Measurements from ENCODE around the gene CUL7. TPM values are rescaled to one million over a fixed set of nuclear protein-coding genes. Genes with fewer than 3 reads are reported as not detected.
"Not testable (repeated sequence)": the region's sequence is repeated elsewhere in the genome, so short reads cannot be mapped to it uniquely, and the experiment has no call there.

CUL7 gene
- total and polyA plus RNA-seq, 2 donors (not counting 1 experiment from before 2014, with no cell fraction given), result 17.4 to 21.4 TPM

DNA sequence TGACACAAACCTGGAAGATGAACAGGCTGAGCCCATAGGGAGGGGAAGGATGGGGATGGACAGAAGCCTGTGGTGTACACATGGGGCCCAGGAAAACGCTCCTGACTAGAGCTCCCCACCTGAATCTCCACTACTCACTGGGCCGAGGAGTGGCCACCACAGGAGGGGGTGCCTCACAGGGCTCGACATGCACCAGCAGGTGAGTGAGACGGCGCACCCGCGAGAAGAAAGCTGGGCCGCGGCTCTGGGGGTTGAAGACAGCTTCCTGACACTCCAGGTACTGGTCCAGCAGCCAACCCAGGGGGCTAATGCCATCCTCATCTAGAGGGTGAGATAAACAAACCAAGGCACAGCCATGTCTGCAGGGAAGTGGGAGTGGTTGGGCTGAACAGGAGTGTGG is 10.3 kb downstream of the CUL7 start:
- no peaks in the 10 kb centered on the region for H3K9me3 Mint-ChIP-seq (ENCODE audit: insufficient read depth)
- no peak overlapping the region for H3K27ac ChIP-seq (ENCODE audit: low read length in 2 of 2)
- no peaks in the 10 kb centered on the region for H3K9me3 ChIP-seq (ENCODE audit: control extremely low read depth in 1 of 3, control insufficient read depth in 2 of 3, insufficient read depth in 1 of 3, low read length in 2 of 3)
- H3K36me3 ChIP-seq (replicated peaks in 1 of 2; ENCODE audit: control extremely low read depth in 1 of 2, control insufficient read depth in 1 of 2, extremely low read depth in 1 of 2, insufficient read depth in 2 of 2, low read length in 1 of 2), result peaks cover 0 to 44% of the 10 kb centered on the region in 2 experiments
- ChIA-PET POLR2A (interaction anchor here (0.5 kb wide), 1 partner anchor 50 kb away, joined by 11 read pairs; no protein-coding TSS in a partner anchor), CTCF (no interaction called here)
- ATAC-seq (ENCODE audit: low read depth) (no peak), DNase-seq (no peak)
- H4K20me1 ChIP-seq (ENCODE audit: control insufficient read depth, insufficient read depth, low read length, poor library complexity, severe bottlenecking), result no peaks in the 10 kb centered on the region
- H3K27me3 ChIP-seq (replicated peaks in 1 of 4; ENCODE audit: control extremely low read depth in 1 of 4, control insufficient read depth in 3 of 4, insufficient read depth in 4 of 4, low read length in 3 of 4), result no peaks in the 10 kb centered on the region
- no peak for TF ChIP-seq EZH2 (IDR thresholded peaks at IDR 0.05; ENCODE audit: borderline replicate concordance, insufficient read depth, low read depth, low read length, poor library complexity, severe bottlenecking)
- TF ChIP-seq, protein P1, sequence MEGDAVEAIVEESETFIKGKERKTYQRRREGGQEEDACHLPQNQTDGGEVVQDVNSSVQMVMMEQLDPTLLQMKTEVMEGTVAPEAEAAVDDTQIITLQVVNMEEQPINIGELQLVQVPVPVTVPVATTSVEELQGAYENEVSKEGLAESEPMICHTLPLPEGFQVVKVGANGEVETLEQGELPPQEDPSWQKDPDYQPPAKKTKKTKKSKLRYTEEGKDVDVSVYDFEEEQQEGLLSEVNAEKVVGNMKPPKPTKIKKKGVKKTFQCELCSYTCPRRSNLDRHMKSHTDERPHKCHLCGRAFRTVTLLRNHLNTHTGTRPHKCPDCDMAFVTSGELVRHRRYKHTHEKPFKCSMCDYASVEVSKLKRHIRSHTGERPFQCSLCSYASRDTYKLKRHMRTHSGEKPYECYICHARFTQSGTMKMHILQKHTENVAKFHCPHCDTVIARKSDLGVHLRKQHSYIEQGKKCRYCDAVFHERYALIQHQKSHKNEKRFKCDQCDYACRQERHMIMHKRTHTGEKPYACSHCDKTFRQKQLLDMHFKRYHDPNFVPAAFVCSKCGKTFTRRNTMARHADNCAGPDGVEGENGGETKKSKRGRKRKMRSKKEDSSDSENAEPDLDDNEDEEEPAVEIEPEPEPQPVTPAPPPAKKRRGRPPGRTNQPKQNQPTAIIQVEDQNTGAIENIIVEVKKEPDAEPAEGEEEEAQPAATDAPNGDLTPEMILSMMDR (IDR thresholded peaks at IDR 0.05), result no peak
- H3K4me3 ChIP-seq (ENCODE audit: control extremely low read depth in 1 of 5, extremely low read depth in 1 of 5, insufficient read depth in 1 of 5, low read depth in 2 of 5, low read length in 4 of 5), result no peak overlapping the region
- no peak overlapping the region for H3K4me3 Mint-ChIP-seq
- no peak overlapping the region for H3K27ac Mint-ChIP-seq
- no peaks in the 10 kb centered on the region for H3K27me3 Mint-ChIP-seq
- H2AFZ ChIP-seq (ENCODE audit: insufficient read depth, low read depth, low read length, poor library complexity, severe bottlenecking), result no peak overlapping the region
- no peaks in the 10 kb centered on the region for H3K4me1 ChIP-seq (ENCODE audit: control insufficient read depth in 2 of 2, insufficient read depth in 2 of 2, low read length in 2 of 2)
- no peaks in the 10 kb centered on the region for H3K4me1 Mint-ChIP-seq
- no peak overlapping the region for H3K9ac ChIP-seq (ENCODE audit: low read length)
- intact Hi-C loops (cut with micrococcal nuclease), result no loop called here
- 98% methylated on average over 8 of the region's 9 CpGs for WGBS (ENCODE audit: insufficient coverage)
- H3K79me2 ChIP-seq (ENCODE audit: control insufficient read depth, insufficient read depth, low read length), result no peaks in the 10 kb centered on the region
- no peak overlapping the region for H3K4me2 ChIP-seq (replicated peaks; ENCODE audit: low read depth, low read length, poor library complexity, severe bottlenecking)

GRCh38 chr6:43041475-43041874 is 12.2 kb downstream of the CUL7 start:
- H3K27ac Mint-ChIP-seq; CTCF ChIA-PET; H3K9me3 ChIP-seq (ENCODE audit: control extremely low read depth in 1 of 3, control insufficient read depth in 2 of 3, insufficient read depth in 1 of 3, low read length in 2 of 3); H3K9ac ChIP-seq (ENCODE audit: low read length); DNase-seq; H3K27me3 ChIP-seq (replicated peaks in 1 of 4; ENCODE audit: control extremely low read depth in 1 of 4, control insufficient read depth in 3 of 4, insufficient read depth in 4 of 4, low read length in 3 of 4); intact Hi-C loops (cut with micrococcal nuclease); H3K4me1 ChIP-seq (ENCODE audit: control insufficient read depth in 2 of 2, insufficient read depth in 2 of 2, low read length in 2 of 2); H3K27me3 Mint-ChIP-seq; ATAC-seq (ENCODE audit: low read depth); H3K9me3 Mint-ChIP-seq (ENCODE audit: insufficient read depth); H3K4me2 ChIP-seq (replicated peaks; ENCODE audit: low read depth, low read length, poor library complexity, severe bottlenecking); H3K79me2 ChIP-seq (ENCODE audit: control insufficient read depth, insufficient read depth, low read length); H3K4me3 Mint-ChIP-seq; H3K4me3 ChIP-seq (ENCODE audit: control extremely low read depth in 1 of 5, extremely low read depth in 1 of 5, insufficient read depth in 1 of 5, low read depth in 2 of 5, low read length in 4 of 5); H2AFZ ChIP-seq (ENCODE audit: insufficient read depth, low read depth, low read length, poor library complexity, severe bottlenecking); H4K20me1 ChIP-seq (ENCODE audit: control insufficient read depth, insufficient read depth, low read length, poor library complexity, severe bottlenecking); H3K4me1 Mint-ChIP-seq; H3K27ac ChIP-seq (ENCODE audit: low read length in 2 of 2): not testable (repeated sequence)
- POLR2A ChIA-PET, result interaction anchor here (0.6 kb wide), 1 partner anchor 189 kb away, joined by 4 read pairs; no protein-coding TSS in a partner anchor
- H3K36me3 ChIP-seq (replicated peaks in 1 of 2; ENCODE audit: control extremely low read depth in 1 of 2, control insufficient read depth in 1 of 2, extremely low read depth in 1 of 2, insufficient read depth in 2 of 2, low read length in 1 of 2), result peaks cover 0 to 45% of the 10 kb centered on the region in 2 experiments
- 100% methylated on average over 3 of the region's 8 CpGs for WGBS (ENCODE audit: insufficient coverage)

Measured in B cell (primary cell).